Spleen (tissue), 11 donors: ENCODE results near the gene DBX2. TPM values are rescaled to one million over a fixed set of nuclear protein-coding genes. Genes with fewer than 3 reads are reported as not detected.

Experiments
- DNase-seq: peaks from one replicate; pipeline ENCODE4 v3.0.0-alpha.2; 2020
- H3K27ac ChIP-seq, 8 donors: fragments of 200-600 bp; sonication (generic) in 7 of 8; 1 replicate in 4 of 8; 2 replicates in 4 of 8; pipeline versions ENCODE4 v1.5.0 to v1.8.0; 2016 to 2021; ENCODE audit warnings: inconsistent platforms in 4 of 8, mild to moderate bottlenecking in 4 of 8, moderate library complexity in 1 of 8
- H3K27me3 ChIP-seq, 7 donors: fragments of 200-600 bp; sonication (generic) in 6 of 7; replicated peaks in 1 of 7; 1 replicate in 4 of 7; 2 replicates in 3 of 7; pipeline versions ENCODE4 v1.5.0 to v1.8.0; 2016 to 2021; ENCODE audit warnings: inconsistent platforms in 3 of 7, mild to moderate bottlenecking in 1 of 7
- H3K36me3 ChIP-seq, 6 donors: fragments of 200-600 bp; sonication (generic) in 5 of 6; 1 replicate in 4 of 6; 2 replicates in 2 of 6; pipeline versions ENCODE4 v1.5.0 to v1.8.0; 2016 to 2021; ENCODE audit warnings: inconsistent platforms in 2 of 6
- H3K4me1 ChIP-seq, 6 donors: fragments of 200-600 bp; sonication (generic) in 5 of 6; 1 replicate in 3 of 6; 2 replicates in 3 of 6; pipeline versions ENCODE4 v1.5.0 to v1.8.0; 2016 to 2021; ENCODE audit warnings: inconsistent platforms in 3 of 6
- H3K4me3 ChIP-seq, 8 donors: fragments of 200-600 bp; sonication (generic) in 7 of 8; 1 replicate in 4 of 8; 2 replicates in 4 of 8; pipeline versions ENCODE4 v1.5.0 to v1.8.0; 2016 to 2021; ENCODE audit warnings: inconsistent platforms in 4 of 8, mild to moderate bottlenecking in 4 of 8, moderate library complexity in 2 of 8
- H3K9me3 ChIP-seq, 8 donors: fragments of 200-600 bp; sonication (generic) in 7 of 8; 1 replicate in 4 of 8; 2 replicates in 4 of 8; pipeline versions ENCODE4 v1.5.0 to v1.8.0; 2016 to 2021; ENCODE audit warnings: inconsistent platforms in 4 of 8
- POLR2A ChIP-seq, 3 donors: fragments of 450-650 bp; IDR thresholded peaks; one replicate each; pipeline ENCODE4 v1.5.1; 2017; ENCODE audit warnings: antibody characterized with exemption in 3 of 3, mild to moderate bottlenecking in 1 of 3
- POLR2AphosphoS5 ChIP-seq, 3 donors: sonication (generic); formaldehyde crosslinking; IDR thresholded peaks; one replicate each; pipeline ENCODE4 v1.5.1; 2017; ENCODE audit warnings: antibody characterized with exemption in 3 of 3
- WGBS, 5 donors: extraction: QIAGEN DNeasy Blood & Tissue Kit in 3 of 5; methylation state at CpG; one replicate each; pipeline versions ENCODE4 v1.1.5 to v1.1.7; 2013 to 2018; 5-methylcytosine and 5-hydroxymethylcytosine counted together
- intact Hi-C: fragments of 100-400 bp; cut with DNase I; formaldehyde crosslinking; loops from one replicate; pipeline ENCODE4 v1.15.0; 2023; ENCODE audit warnings: low total_unique reads
- polyA plus RNA-seq, 3 donors: library from polyadenylated mRNA; stranded (reverse); fragments of 200-250 nt; gene quantifications; one replicate each; pipeline ENCODE4 v1.2.1, GENCODE V29; 2013
- total RNA-seq, 7 donors: library from RNA; depleted of rRNA in 3 of 7; stranded (reverse); fragments of >200 nt in 3 of 7; fragmentation: NEBNext Ultra II Directional in 4 of 7; extraction: Animal tissue kit (Norgen Biotek cat#: 25700) in 4 of 7; gene quantifications; one replicate each; pipeline versions ENCODE4 v1.1.0 to v1.2.1, GENCODE V29; 2016 to 2021
- TF ChIP-seq, protein P1 (sequence below), 11 experiments: fragments of 200-600 bp in 7 of 11; fragments of 450-650 bp in 4 of 11; sonication (generic) in 4 of 11; IDR thresholded peaks in 8 of 11; conservative IDR thresholded peaks in 3 of 11; 1 replicate in 7 of 11; 2 replicates in 4 of 11; pipeline versions ENCODE4 v1.4.0 to v1.8.0; 2016 to 2021; ENCODE audit warnings: antibody characterized with exemption in 11 of 11, inconsistent platforms in 4 of 11, mild to moderate bottlenecking in 1 of 11
- donor health status: healthy with polysubstance abuse.
- donor health status: DM: no; HTN: no; CAD: no; lungs with moderate emphysema.
- donor health status: DM: no; HTN: no; CAD: no.
- donor health status: Bipolar disorder and iron deficiency.
- donor health status: healthy.
- donor health status: DM: no; HTN: no; CAD: no.
- donor health status: DM: yes; HTN: yes; CAD: no.

Gene DBX2
- total and polyA plus RNA-seq, 10 donors: not detected

- intact Hi-C loops: no loop called here
- H3K27me3 ChIP-seq: no peaks in the 10 kb centered on the region
- H3K4me3 ChIP-seq: no peak overlapping the region
- no peak for DNase-seq
- no peak overlapping the region for H3K27ac ChIP-seq
- no peaks in the 10 kb centered on the region for H3K4me1 ChIP-seq
- H3K9me3 ChIP-seq: no peaks in the 10 kb centered on the region
- no peaks in the 10 kb centered on the region for H3K36me3 ChIP-seq
- no peak for TF ChIP-seq POLR2AphosphoS5 (IDR thresholded peaks at IDR 0.05)
- TF ChIP-seq, protein P1, sequence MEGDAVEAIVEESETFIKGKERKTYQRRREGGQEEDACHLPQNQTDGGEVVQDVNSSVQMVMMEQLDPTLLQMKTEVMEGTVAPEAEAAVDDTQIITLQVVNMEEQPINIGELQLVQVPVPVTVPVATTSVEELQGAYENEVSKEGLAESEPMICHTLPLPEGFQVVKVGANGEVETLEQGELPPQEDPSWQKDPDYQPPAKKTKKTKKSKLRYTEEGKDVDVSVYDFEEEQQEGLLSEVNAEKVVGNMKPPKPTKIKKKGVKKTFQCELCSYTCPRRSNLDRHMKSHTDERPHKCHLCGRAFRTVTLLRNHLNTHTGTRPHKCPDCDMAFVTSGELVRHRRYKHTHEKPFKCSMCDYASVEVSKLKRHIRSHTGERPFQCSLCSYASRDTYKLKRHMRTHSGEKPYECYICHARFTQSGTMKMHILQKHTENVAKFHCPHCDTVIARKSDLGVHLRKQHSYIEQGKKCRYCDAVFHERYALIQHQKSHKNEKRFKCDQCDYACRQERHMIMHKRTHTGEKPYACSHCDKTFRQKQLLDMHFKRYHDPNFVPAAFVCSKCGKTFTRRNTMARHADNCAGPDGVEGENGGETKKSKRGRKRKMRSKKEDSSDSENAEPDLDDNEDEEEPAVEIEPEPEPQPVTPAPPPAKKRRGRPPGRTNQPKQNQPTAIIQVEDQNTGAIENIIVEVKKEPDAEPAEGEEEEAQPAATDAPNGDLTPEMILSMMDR (IDR thresholded peaks at IDR 0.05 in 8 of 11, conservative IDR thresholded peaks at IDR 0.05 in 3 of 11): no peak
Measured at GRCh38 chr12:44976246-44976645, 74.7 kb downstream of the DBX2 start.

- Histone ChIP-seq H3K4me1 (no peaks in the 10 kb centered on the region), H3K4me3 (no peak overlapping the region), H3K9me3 (no peaks in the 10 kb centered on the region), H3K27me3 (no peaks in the 10 kb centered on the region), H3K36me3 (no peaks in the 10 kb centered on the region), H3K27ac (no peak overlapping the region)
- TF ChIP-seq, protein P1 (IDR thresholded peaks at IDR 0.05 in 8 of 11, conservative IDR thresholded peaks at IDR 0.05 in 3 of 11): peak in 3 of 11 experiments; percentile 12 to 15 (median 14)
- no peak for TF ChIP-seq POLR2AphosphoS5 (IDR thresholded peaks at IDR 0.05)
- intact Hi-C loops: no loop called here
- no peak for DNase-seq
- WGBS, 5 donors: 39 to 57% (median 45%) methylated on average over 2 of the region's 2 CpGs
Measured at GRCh38 chr12:44972746-44973421, 78.0 kb downstream of the DBX2 start.

GRCh38 chr12:44968965-44969364 lies 81.9 kb downstream of the DBX2 start:
- 0 to 6% (median 3%) methylated on average over 1 of the region's 1 CpG for WGBS, 5 donors
- Histone ChIP-seq H3K4me1 (no peaks in the 10 kb centered on the region), H3K9me3 (peaks cover 0 to 16% (median 13%) of the 10 kb centered on the region in 8 donors), H3K36me3 (no peaks in the 10 kb centered on the region), H3K27me3 (no peaks in the 10 kb centered on the region), H3K4me3 (no peak overlapping the region), H3K27ac (no peak overlapping the region)
- intact Hi-C loops: no loop called here
- no peak for DNase-seq
- TF ChIP-seq, protein P1 (IDR thresholded peaks at IDR 0.05 in 8 of 11, conservative IDR thresholded peaks at IDR 0.05 in 3 of 11): no peak
- TF ChIP-seq POLR2AphosphoS5 (IDR thresholded peaks at IDR 0.05) (no peak), POLR2A (IDR thresholded peaks at IDR 0.05) (no peak)

Other genes with a start within 250 kb of the DBX2 start
- gene NELL2, start 174.8 kb downstream of the DBX2 start, total RNA-seq: 10 to 100 TPM in 3 of 7 donors, 1 to 10 TPM in 4; 5.1 to 21.8 (median 10.0) TPM
- gene NELL2, start 174.8 kb downstream of the DBX2 start, polyA plus RNA-seq: 1 to 10 TPM; 1.0 to 1.9 (median 1.7) TPM
- 10 to 100 TPM; 29.7 to 38.5 (median 33.0) TPM for gene ANO6, start 165.0 kb upstream of the DBX2 start, total RNA-seq
- 1 to 10 TPM; 2.3 to 4.3 (median 3.7) TPM for gene ANO6, start 165.0 kb upstream of the DBX2 start, polyA plus RNA-seq